Neutrophil (primary cell): Measurements from ENCODE around the gene RALGDS.

Experiments used
- H3K27ac ChIP-seq: fragments of 200-600 bp; sonication (generic); 2 replicates; pipeline ENCODE4 v1.5.1; 2016; ENCODE audit warnings: mild to moderate bottlenecking, moderate library complexity
- H3K27me3 ChIP-seq: fragments of 200-600 bp; sonication (generic); 2 replicates; pipeline ENCODE4 v1.6.0; 2016; ENCODE audit warnings: mild to moderate bottlenecking
- H3K36me3 ChIP-seq: fragments of 200-600 bp; sonication (generic); 2 replicates; pipeline ENCODE4 v1.5.1; 2017
- H3K4me1 ChIP-seq, 2 experiments: fragments of 200-600 bp in 1 of 2; sonication (generic) in 1 of 2; 1 replicate in 1 of 2; 2 replicates in 1 of 2; pipeline versions ENCODE4 v1.5.1 to v1.6.1; 2013 to 2016; ENCODE audit warnings: low read depth in 1 of 2, low read length in 1 of 2, mild to moderate bottlenecking in 1 of 2, moderate library complexity in 1 of 2; ENCODE audit not compliant: control insufficient read depth in 1 of 2, insufficient read depth in 1 of 2
- H3K4me3 ChIP-seq, 2 experiments: fragments of 200-600 bp in 1 of 2; sonication (generic) in 1 of 2; 1 replicate in 1 of 2; 2 replicates in 1 of 2; pipeline ENCODE4 v1.5.1; 2013 to 2016; ENCODE audit warnings: low read depth in 1 of 2, low read length in 1 of 2, mild to moderate bottlenecking in 1 of 2, moderate library complexity in 1 of 2
- H3K9me3 ChIP-seq: fragments of 200-600 bp; sonication (generic); 2 replicates; pipeline ENCODE4 v1.5.1; 2016
- CTCF ChIP-seq: fragments of 200-600 bp; sonication (generic); IDR thresholded peaks from 2 replicates; pipeline ENCODE4 v1.5.1; 2016; ENCODE audit warnings: antibody characterized with exemption

RALGDS gene

GRCh38 chr9:133058550-133059320, 62.3 kb downstream of the RALGDS start:
- Histone ChIP-seq H3K4me1 (no peaks in the 10 kb centered on the region), H3K4me3 (no peak overlapping the region), H3K9me3 (no peaks in the 10 kb centered on the region), H3K27ac (no peak overlapping the region), H3K36me3 (peaks cover 49% of the 10 kb centered on the region), H3K27me3 (peaks cover 5% of the 10 kb centered on the region)
- no peak for TF ChIP-seq CTCF

GRCh38 chr9:133058071-133058470, 63.0 kb downstream of the RALGDS start:
- Histone ChIP-seq H3K4me1 (no peaks in the 10 kb centered on the region), H3K27me3 (peaks cover 5% of the 10 kb centered on the region), H3K9me3 (no peaks in the 10 kb centered on the region), H3K4me3 (no peak overlapping the region), H3K36me3 (peaks cover 56% of the 10 kb centered on the region), H3K27ac (no peak overlapping the region)
- no peak for TF ChIP-seq CTCF

- H3K27me3 ChIP-seq = peaks cover 5% of the 10 kb centered on the region
- H3K27ac ChIP-seq = no peak overlapping the region
- H3K36me3 ChIP-seq = peaks cover 61% of the 10 kb centered on the region
- H3K4me1 ChIP-seq = no peaks in the 10 kb centered on the region
- no peaks in the 10 kb centered on the region for H3K9me3 ChIP-seq
- no peak for TF ChIP-seq CTCF
- no peak overlapping the region for H3K4me3 ChIP-seq
Observed at GRCh38 chr9:133057553-133057952, 63.5 kb downstream of the RALGDS start.

- Histone ChIP-seq H3K9me3 (no peaks in the 10 kb centered on the region), H3K4me1 (no peaks in the 10 kb centered on the region), H3K27ac (no peak overlapping the region), H3K4me3 (no peak overlapping the region), H3K27me3 (peaks cover 5% of the 10 kb centered on the region), H3K36me3 (peaks cover 66% of the 10 kb centered on the region)
- TF ChIP-seq CTCF = no peak
Observed at GRCh38 chr9:133057006-133057405, 64.0 kb downstream of the RALGDS start.

- Histone ChIP-seq H3K4me3 (no peak overlapping the region), H3K27ac (no peak overlapping the region), H3K36me3 (peaks cover 71% of the 10 kb centered on the region), H3K27me3 (peaks cover 5% of the 10 kb centered on the region), H3K9me3 (no peaks in the 10 kb centered on the region), H3K4me1 (no peaks in the 10 kb centered on the region)
- no peak for TF ChIP-seq CTCF
Observed at GRCh38 chr9:133056533-133056932, 64.5 kb downstream of the RALGDS start.
